ENCODE results near the gene XKR8.

GRCh38 chr1:27971674-27972073, 11.9 kb downstream of the XKR8 start:
- TF ChIP-seq CTCF (IDR thresholded peaks at IDR 0.05) = no peak
- TF ChIP-seq POLR2A (IDR thresholded peaks at IDR 0.05) = no peak
